MM.1S (cell line): ENCODE measurements around the gene STK10.

Experiments
- DNase-seq: peaks from one replicate; pipeline ENCODE4 v3.0.0-alpha.2; 2015
- H2AFZ ChIP-seq: fragments of 300-600 bp; sonication (generic); 2 replicates; pipeline ENCODE4 v1.6.0; 2016; ENCODE audit warnings: antibody characterized with exemption, low read length
- H3F3A ChIP-seq: fragments of 300-600 bp; sonication (generic); 2 replicates; pipeline ENCODE4 v1.6.1; 2016; ENCODE audit warnings: mild to moderate bottlenecking, antibody characterized with exemption, low read length, moderate library complexity, mixed read lengths; ENCODE audit not compliant: insufficient read depth
- H3K27ac ChIP-seq: fragments of 300-600 bp; sonication (generic); 2 replicates; pipeline ENCODE4 v1.5.1; 2016; ENCODE audit warnings: mild to moderate bottlenecking, low read length
- H3K27me3 ChIP-seq: fragments of 300-600 bp; sonication (generic); replicated peaks from 2 replicates; pipeline ENCODE4 v1.6.0; 2016; ENCODE audit warnings: low read length; ENCODE audit not compliant: insufficient read depth
- H3K36me3 ChIP-seq: fragments of 300-600 bp; sonication (generic); replicated peaks from 2 replicates; pipeline ENCODE4 v1.6.1; 2016; ENCODE audit warnings: mild to moderate bottlenecking, low read length, mixed read lengths; ENCODE audit not compliant: insufficient read depth
- H3K4me1 ChIP-seq: fragments of 300-600 bp; sonication (generic); 2 replicates; pipeline ENCODE4 v1.6.1; 2016; ENCODE audit warnings: low read length, mixed read lengths
- H3K4me2 ChIP-seq: fragments of 300-600 bp; sonication (generic); 2 replicates; pipeline ENCODE4 v1.6.0; 2016; ENCODE audit warnings: low read depth, low read length
- H3K4me3 ChIP-seq: fragments of 300-600 bp; sonication (generic); 2 replicates; pipeline ENCODE4 v1.5.1; 2016; ENCODE audit warnings: low read length, mixed read lengths
- H3K79me2 ChIP-seq: fragments of 300-600 bp; sonication (generic); 2 replicates; pipeline ENCODE4 v1.6.1; 2016; ENCODE audit warnings: mixed run types, low read length, mixed read lengths
- H3K9ac ChIP-seq: fragments of 300-600 bp; sonication (generic); 2 replicates; pipeline ENCODE4 v1.6.1; 2016; ENCODE audit warnings: low read length, mixed read lengths
- H3K9me2 ChIP-seq: fragments of 300-600 bp; sonication (generic); replicated peaks from 2 replicates; pipeline ENCODE4 v1.6.1; 2016; ENCODE audit warnings: mild to moderate bottlenecking, low read length, mixed read lengths; ENCODE audit not compliant: insufficient read depth
- H3K9me3 ChIP-seq: fragments of 300-600 bp; sonication (generic); replicated peaks from 2 replicates; pipeline ENCODE4 v1.6.1; 2016; ENCODE audit warnings: mild to moderate bottlenecking, low read length, mixed read lengths; ENCODE audit not compliant: insufficient read depth
- H4K20me1 ChIP-seq: fragments of 300-600 bp; sonication (generic); 2 replicates; pipeline ENCODE4 v1.6.1; 2016; ENCODE audit warnings: mild to moderate bottlenecking, low read length, moderate library complexity, mixed read lengths; ENCODE audit not compliant: insufficient read depth
- CTCF ChIP-seq: fragments of 300-600 bp; sonication (generic); IDR thresholded peaks from 2 replicates; pipeline ENCODE4 v1.5.1; 2016; ENCODE audit warnings: antibody characterized with exemption, low read length, mixed read lengths
- EZH2 ChIP-seq: fragments of 300-600 bp; sonication (generic); optimal IDR thresholded peaks from 2 replicates; pipeline ENCODE3; 2017; ENCODE audit warnings: low read depth, mild to moderate bottlenecking, antibody characterized with exemption, low read length, mixed read lengths
- EZH2phosphoT487 ChIP-seq: fragments of 300-600 bp; sonication (generic); IDR thresholded peaks from 2 replicates; pipeline ENCODE4 v1.6.1; 2018; ENCODE audit warnings: antibody characterized with exemption, low read length

The STK10 gene

GRCh38 chr5:172110260-172110815, 77.7 kb downstream of the STK10 start:
- Histone ChIP-seq H3K79me2 (peaks cover 24% of the 10 kb centered on the region), H4K20me1 (no peaks in the 10 kb centered on the region), H3K36me3 (no peaks in the 10 kb centered on the region), H3K9me2 (no peaks in the 10 kb centered on the region), H3K27me3 (no peaks in the 10 kb centered on the region), H3K4me3 (no peak overlapping the region), H2AFZ (no peak overlapping the region), H3K9me3 (no peaks in the 10 kb centered on the region), H3K9ac (no peak overlapping the region), H3K27ac (no peak overlapping the region; the same call in 1 of the 2 replicates), H3K4me1 (peaks cover 15% of the 10 kb centered on the region), H3F3A (peaks cover 11% of the 10 kb centered on the region), H3K4me2 (peak overlapping the region; percentile 82; the same call in 1 of the 2 replicates)
- TF ChIP-seq EZH2phosphoT487 (no peak), EZH2 (no peak), CTCF (no peak)
- no peak for DNase-seq

- Histone ChIP-seq H3K36me3 (no peaks in the 10 kb centered on the region), H3K9ac (no peak overlapping the region), H2AFZ (no peak overlapping the region), H3K4me3 (no peak overlapping the region), H3K9me3 (no peaks in the 10 kb centered on the region), H3K9me2 (no peaks in the 10 kb centered on the region), H3F3A (peaks cover 11% of the 10 kb centered on the region), H4K20me1 (no peaks in the 10 kb centered on the region), H3K27me3 (no peaks in the 10 kb centered on the region), H3K4me1 (peaks cover 15% of the 10 kb centered on the region), H3K4me2 (no peak overlapping the region), H3K79me2 (peaks cover 20% of the 10 kb centered on the region), H3K27ac (no peak overlapping the region)
- DNase-seq: no peak
- TF ChIP-seq EZH2phosphoT487 (no peak), EZH2 (no peak), CTCF (no peak)
Measured at GRCh38 chr5:172109749-172110148, 78.3 kb downstream of the STK10 start.

- Histone ChIP-seq H3K27me3 (no peaks in the 10 kb centered on the region), H3K4me1 (peaks cover 15% of the 10 kb centered on the region), H3K4me2 (no peak overlapping the region), H3K79me2 (peaks cover 17% of the 10 kb centered on the region), H3K9me2 (no peaks in the 10 kb centered on the region), H2AFZ (no peak overlapping the region), H3K36me3 (no peaks in the 10 kb centered on the region), H4K20me1 (no peaks in the 10 kb centered on the region), H3K9ac (no peak overlapping the region), H3K27ac (no peak overlapping the region), H3K9me3 (no peaks in the 10 kb centered on the region), H3K4me3 (no peak overlapping the region), H3F3A (peaks cover 11% of the 10 kb centered on the region)
- TF ChIP-seq CTCF (no peak), EZH2 (no peak)
- no peak for DNase-seq
Measured at GRCh38 chr5:172107571-172107970, 80.5 kb downstream of the STK10 start.
